Stimulated activated CD4-positive, alpha-beta T cell treated with anti-CD3 and anti-CD28 coated beads, Interleukin-15, amount 100 ng/mL, for 48 hours (primary cell): ENCODE results near the gene TMEM87B.
A peak's percentile ranks its signal among the peaks of the same experiment; 100 is the strongest.
"Not testable (repeated sequence)": the region's sequence is repeated elsewhere in the genome, so short reads cannot be mapped to it uniquely, and the experiment has no call there.

ENCODE experiments used
- DNase-seq, 2 donors: peaks; one replicate each; pipeline ENCODE4 v3.0.0-alpha.2; 2020; ENCODE audit warnings: low read depth in 2 of 2

TMEM87B gene

DNA sequence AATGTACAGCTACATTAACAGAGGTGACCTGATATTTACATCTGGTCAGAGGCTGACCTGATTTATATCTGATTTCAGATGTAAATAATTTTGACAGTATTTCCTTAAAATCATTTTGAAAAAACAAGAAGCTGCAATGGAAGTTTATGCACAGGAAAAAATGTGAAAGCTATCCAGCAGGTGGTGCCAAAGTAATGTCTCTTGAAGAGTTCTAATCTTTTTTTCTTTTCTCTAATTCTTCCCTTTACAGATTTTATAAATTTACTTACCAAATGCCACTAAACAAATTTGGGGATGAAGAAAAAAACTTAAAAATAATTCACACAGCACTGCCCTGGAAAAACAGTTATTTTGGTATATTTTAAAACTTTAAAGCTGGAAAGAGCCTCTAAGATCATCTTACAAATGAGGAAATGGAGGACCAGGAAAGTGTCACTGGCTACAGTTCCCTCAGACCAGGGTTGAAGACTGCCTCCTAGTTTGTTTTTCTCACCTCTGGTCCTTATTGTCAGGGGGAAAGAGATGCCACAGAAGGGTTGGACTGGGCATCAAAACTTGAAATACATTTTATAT lies 66.7 kb downstream of the TMEM87B start:
- peak in 1 of 2 donors; percentile 31 for DNase-seq

DNA sequence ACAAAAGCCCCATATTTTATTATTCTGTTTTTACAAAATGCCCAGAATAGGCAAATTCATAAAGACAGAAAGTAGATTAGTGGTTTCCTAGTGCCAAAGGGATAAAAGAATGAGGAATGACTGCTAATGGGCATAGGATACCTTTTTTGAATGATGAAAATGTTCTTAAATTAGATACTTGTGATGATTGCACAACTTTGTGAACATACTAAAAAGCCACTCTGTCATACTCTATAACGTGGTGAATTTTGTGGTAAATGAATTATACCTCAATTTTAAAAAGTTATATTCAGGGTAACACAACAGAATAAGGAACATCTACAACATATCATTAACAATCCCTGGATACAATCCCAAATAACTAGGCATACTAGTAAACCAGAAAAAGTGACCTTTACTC lies 74.0 kb downstream of the TMEM87B start:
- DNase-seq, result no peak

DNA sequence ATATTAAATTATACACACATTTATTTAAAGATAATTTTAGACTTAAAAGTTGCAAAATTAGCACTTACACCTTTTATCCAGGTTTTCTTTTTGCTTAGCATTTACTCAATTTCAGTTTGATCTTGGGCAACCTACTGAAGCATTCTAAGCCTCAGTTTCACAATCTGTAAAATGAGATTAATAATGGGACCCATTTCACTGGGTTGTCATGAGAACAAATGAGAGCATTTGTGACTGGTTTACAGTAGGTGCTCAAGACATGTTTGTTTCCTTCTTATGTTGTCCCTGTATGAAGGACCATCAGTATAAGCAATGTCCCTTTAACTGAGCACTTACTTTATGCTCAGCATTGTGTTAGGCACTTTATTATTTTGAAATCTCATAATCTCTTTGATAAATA lies 78.3 kb downstream of the TMEM87B start:
- no peak for DNase-seq

DNA sequence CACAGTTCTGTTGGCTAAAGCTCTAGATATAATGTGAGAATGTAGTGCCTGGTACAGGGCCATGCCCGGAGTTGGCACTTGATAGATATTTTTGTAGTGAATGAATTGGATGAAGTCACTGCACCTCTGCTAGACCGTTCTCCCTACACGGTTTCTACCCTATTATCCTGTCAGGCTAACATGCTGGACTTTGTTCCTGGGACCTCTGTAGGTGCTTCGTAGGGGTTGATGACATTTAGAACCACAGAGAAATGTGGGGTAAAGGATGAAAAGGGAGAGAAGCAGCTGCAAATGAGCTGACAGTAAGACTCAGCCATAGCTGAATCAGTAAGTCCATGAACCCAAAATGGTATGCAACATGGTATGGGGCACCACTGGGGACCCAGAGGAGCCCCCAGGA lies 79.1 kb downstream of the TMEM87B start:
- DNase-seq, result no peak

DNA sequence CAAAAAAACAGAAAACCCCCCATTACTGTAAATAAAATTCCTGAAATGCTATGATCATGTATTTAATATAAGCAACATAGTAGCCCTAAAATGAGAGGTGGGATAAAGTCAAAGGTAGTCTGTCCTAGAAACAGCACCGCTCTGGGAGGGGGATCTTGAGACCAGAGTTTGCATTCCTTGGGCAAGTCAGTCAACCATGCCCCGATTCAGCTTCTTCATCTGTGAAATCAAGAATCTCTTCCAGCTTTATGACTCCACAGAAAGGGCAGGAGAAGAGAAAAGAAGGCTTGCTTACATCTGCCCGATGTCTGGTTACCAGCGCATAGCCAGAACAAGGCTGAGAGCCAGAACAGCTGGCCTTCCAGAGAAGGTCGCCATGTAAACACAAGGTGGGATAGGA lies 81.0 kb downstream of the TMEM87B start:
- no peak for DNase-seq

DNA sequence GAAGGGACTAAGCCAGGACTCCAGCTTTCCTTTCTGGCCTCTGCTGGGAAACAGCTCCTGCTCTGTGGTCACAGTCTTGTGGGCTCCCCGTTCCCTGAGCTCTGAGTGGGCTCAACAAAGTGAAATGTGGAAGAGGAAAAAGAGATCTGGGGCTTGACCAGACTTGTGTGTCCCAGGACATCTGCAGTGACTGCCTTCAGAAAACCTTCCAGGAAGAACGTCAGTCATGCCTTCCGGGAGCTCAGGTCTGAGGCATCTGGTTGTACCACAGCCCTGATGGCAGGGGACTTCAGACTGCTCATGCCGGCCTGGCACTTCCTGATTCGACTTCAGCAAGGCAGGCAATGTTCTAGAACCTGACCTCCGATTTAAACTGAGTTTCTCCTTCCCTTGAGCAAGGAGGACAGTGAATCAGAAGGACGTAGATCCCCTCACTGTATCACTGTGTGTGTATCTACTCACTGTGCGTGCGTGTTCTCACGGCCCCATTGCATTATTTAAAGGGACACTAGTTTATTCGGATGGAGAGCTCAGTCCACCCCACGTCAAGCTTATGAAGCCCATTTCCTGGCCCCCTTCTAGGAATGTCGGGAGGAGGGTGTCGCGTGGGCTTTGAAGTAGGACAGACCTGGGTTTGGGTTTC lies 82.6 kb downstream of the TMEM87B start:
- DNase-seq, result no peak

DNA sequence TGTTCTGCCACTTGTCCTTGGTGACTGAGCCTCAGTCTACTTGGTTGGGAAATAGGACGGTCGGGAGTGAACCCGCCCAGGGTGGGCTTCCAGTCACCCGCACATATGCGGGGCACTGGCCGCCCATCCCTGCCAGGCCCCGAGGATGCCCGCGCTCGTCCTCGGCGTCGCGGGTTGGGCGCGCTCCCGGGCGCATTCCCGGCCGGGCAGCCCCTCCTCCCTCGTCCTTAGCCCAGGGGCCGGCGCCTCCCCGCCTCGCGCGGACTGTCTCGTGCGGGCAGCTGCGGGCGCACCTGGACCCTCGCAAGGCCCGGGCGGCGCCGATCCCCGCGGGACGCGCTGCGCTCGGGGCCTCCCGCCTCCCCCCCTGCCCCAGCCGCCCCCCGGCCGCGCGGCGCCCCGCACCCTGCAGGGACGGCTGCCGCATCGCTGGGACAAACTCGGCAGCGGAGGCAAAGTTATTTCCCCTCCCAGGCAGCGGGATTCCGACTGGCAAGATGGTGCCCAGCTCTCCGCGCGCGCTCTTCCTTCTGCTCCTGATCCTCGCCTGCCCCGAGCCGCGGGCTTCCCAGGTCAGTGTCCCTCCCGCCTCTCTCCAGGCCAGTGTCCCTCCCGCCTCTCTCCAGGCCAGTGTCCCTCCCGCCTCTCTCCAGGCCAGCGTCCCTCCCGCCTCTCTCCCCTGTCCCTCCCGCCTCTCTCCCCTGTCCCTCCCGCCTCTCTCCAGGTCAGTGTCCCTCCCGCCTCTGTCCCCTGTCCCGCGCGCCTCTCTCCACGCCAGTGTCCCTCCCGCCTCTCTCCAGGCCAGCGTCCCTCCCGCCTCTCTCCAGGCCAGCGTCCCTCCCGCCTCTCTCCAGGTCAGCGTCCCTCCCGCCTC lies 83.3 kb downstream of the TMEM87B start, which contains the start of gene FBLN7:
FBLN7 (plus strand) TSS at position 227 of the 874 bp plus-strand sequence; CDS start at position 498, 271 bp downstream.
- no peak for DNase-seq

DNA sequence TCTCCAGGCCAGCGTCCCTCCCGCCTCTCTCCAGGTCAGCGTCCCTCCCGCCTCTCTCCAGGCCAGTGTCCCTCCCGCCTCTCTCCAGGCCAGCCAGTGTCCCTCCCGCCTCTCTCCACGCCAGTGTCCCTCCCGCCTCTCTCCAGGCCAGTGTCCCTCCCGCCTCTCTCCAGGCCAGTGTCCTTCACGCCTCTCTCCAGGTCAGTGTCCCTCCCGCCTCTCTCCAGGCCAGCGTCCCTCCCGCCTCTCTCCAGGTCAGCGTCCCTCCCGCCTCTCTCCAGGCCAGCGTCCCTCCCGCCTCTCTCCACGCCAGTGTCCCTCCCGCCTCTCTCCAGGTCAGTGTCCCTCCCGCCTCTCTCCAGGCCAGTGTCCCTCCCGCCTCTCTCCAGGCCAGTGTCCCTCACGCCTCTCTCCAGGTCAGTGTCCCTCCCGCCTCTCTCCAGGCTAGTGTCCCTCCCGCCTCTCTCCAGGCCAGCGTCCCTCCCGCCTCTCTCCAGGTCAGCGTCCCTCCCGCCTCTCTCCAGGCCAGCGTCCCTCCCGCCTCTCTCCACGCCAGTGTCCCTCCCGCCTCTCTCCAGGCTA lies 84.1 kb downstream of the TMEM87B start:
- DNase-seq, result not testable (repeated sequence)

DNA sequence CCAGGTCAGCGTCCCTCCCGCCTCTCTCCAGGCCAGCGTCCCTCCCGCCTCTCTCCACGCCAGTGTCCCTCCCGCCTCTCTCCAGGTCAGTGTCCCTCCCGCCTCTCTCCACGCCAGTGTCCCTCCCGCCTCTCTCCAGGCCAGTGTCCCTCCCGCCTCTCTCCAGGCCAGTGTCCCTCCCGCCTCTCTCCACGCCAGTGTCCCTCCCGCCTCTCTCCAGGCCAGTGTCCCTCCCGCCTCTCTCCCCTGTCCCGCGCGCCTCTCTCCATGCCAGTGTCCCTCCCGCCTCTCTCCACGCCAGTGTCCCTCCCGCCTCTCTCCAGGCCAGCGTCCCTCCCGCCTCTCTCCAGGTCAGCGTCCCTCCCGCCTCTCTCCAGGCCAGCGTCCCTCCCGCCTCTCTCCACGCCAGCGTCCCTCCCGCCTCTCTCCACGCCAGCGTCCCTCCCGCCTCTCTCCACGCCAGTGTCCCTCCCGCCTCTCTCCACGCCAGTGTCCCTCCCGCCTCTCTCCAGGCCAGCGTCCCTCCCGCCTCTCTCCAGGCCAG lies 84.7 kb downstream of the TMEM87B start:
- DNase-seq, result not testable (repeated sequence)

DNA sequence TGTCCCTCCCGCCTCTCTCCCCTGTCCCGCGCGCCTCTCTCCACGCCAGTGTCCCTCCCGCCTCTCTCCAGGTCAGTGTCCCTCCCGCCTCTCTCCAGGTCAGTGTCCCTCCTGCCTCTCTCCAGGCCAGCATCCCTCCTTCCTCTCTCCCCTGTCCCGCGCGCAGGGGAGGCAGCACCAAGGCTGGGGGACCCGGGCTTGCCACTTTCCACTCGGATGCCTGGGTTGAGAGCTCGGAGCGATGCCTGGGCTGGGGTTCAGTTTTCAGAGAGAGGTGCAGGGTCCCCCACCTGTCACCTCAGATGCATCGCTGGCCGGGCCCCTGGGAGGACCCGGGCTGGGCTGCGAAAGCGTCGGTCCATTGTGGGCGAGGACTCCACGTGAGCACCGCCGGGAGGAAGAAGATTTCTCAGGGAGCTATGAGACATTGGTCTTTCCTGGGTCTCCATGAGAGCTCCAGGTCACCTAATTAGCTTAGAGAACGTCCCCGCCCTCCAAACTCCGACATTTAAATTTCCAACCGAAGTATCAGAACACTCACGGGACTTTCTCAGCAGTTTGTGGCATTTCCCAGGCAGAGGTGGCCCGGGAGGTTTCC lies 85.2 kb downstream of the TMEM87B start:
- no peak for DNase-seq

DNA sequence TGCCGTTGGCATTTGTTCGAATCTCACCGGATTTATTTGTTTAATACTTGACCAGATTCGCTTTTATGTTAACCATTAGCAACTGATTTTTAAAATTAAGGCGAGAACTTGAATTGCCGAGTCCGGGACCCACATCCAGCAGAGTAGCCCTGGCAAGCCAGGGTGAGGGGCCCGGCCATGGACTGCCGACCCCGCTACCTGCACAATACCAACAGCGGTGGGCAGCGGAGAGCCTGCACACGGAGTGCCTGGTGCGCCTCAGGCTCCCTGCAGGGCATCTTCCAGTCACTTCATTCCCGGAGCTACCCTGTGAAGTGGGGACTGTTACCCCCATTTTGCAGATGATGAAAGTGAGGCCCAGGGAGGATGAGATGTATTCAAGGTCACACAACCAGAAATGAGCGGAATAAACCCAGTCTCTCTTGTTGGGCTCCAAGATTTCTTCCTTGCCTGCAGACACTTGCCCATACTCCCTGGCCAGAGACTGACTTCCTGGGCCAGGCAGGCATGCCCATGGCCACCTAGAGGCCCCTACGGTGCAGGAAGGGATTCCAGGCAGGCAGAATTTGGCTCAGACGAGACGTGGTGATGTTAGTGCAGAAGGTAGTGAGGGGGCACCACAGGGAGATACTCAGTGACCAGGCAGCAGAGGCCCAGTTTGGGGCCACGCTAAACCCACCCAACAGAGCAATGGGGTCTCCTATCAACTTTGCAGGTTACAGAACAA lies 86.0 kb downstream of the TMEM87B start:
- no peak for DNase-seq

DNA sequence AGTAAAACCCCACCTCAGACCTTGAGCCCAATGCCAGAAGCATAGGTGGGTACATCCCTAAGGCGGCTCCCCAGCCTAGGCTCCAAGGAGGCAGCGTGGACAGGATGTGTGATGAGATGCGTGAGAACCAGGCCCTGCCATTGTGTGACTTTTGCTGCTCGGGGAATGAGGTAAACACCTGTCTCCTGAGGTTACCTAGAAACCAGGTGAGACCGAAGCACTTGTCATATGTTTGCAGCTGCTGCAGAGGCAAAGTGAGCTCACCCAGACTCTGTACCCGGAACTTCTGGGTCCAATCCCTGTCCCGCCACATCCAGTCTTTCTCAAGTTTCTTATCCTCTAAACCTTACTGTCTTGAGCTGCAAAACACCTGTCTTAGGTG lies 86.5 kb downstream of the TMEM87B start:
- DNase-seq, result no peak

DNA sequence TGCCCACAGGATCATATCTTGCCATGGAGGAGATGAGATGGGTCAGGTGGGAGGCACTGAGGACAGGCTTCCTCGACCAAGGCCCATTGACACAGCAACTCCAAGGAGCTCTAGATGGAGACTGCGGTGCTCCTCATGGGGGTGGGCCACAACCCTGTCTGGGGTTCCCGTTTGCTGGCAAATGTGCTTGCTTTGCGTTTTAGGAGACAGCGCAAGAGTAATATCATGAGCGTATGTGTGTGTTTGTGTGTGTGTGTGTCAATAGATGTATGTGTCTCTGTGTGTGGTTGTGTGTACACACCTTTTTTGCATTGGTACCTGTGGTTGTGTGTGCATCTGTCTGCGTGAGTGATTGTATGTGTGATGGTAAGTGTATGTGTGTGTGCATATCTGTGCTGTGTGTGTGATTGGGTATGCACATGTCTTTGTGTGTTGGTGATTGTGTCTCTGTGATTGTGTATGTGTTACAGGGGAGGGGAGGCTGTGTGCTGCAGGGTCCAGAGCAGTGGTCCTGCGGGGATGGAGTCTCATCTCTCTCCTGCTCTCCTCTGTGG lies 87.5 kb downstream of the TMEM87B start:
- no peak for DNase-seq

DNA sequence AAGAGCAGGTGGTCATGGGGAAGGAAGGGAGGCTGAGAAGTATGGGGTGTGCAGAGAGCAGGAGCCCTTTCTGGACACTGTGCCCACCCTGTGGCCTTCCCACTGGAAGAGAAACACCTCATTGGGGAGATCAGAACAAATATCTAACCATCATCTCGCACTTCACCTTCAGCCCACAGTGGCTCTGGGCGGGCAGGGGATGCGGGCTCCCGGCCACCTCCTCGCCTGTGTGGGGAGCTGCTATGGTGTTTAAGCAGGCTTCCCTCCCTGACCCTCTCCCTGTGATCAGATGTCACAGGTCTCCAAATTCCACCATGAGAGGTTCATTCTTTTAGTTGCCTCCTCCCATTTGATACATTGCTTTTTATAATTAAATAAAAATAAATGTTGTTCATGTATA lies 88.1 kb downstream of the TMEM87B start:
- no peak for DNase-seq

DNA sequence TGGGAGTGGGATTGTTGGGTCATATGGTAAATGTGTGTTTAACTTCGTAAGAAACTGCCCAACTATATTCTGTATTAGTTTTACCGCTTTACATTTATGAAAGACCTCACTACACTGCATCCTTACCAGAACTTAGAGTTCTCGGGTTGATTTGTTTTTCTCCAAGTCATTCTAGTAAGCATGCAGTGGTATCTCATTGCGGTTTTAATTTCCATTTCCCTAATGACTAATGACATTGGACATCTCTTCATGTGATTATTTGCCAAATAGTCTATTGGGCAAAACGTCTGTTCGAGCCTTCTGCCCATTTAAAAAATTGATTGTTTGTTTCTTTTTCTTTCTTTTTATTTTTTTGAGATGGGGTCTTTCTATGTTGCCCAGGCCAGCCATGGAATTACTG lies 89.9 kb downstream of the TMEM87B start:
- no peak for DNase-seq

DNA sequence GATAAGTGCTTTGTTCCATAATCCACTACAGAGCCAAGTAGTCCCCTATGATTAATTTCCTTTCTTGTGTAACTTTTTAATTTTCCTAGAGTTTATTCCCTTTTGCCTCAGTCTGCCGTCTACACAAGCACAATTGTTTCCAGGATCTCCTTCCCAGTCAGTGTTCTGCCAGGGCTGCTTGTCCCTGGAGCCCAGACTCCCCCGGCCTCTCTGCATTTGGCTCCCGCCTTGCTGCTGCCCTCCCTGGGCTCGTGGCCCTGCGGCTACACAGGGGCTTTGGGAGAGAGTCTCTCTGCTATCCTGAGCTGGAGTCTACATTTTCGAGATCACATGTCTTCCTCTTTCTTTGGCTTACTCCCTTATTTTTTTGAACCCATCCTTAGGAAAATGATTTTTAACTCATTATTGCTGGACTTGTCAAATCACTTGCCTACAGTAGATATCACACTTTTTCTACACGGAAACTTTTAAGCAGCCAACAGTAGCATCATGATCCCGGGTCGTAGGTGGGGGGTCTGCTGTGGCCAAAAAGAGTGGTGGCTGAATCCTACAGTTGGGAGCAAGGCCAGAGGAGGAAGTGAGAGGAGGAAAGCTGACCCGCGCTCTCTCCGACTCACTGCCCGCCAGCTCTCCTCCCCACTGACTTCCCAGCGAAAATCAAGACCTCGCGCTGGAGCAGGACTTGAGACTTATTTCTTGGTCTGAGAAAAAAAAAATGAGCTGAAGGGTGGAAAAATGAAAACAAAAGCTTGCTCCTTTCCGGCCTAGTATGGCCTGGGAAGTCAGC lies 92.5 kb downstream of the TMEM87B start:
- DNase-seq, result no peak

DNA sequence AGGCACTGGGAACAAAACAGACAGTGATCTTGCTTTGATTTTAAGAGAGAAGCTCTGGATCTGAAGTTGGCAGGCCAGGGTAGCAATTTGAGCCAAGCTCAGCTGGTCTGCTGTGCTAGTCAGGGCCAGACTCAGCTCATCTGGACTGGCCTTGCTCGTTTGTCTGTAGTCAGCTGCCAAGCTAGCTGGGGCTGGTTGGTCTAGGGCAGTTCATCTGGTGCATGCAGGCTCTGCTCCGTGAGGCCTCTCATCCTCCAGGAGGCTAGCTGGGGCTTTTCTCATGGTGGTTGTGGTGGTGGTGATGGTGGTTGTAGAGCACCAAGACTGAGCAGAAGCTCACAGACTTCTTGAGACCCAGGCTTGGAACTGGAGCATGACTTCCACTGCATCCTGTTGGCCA lies 93.4 kb downstream of the TMEM87B start:
- no peak for DNase-seq

DNA sequence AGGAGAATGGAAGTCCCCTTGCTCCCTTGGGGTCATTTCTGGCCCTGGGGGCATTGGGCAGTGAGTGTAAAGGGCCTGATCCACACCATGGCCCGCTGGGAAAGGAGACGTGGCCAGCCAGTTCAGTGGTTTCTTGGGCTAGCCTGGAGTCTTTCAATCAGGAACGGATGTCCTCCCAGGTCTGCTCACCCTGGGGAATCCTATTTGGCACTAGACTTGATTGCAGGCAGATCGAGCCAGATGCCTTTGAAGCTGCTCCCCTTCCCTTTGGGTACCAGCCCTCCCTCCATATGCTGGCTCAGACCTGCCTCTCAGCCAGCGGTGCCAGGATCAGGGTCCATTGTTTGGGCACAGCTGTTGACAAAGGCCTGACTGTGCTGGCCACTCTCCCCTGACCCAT lies 94.1 kb downstream of the TMEM87B start:
- no peak for DNase-seq

DNA sequence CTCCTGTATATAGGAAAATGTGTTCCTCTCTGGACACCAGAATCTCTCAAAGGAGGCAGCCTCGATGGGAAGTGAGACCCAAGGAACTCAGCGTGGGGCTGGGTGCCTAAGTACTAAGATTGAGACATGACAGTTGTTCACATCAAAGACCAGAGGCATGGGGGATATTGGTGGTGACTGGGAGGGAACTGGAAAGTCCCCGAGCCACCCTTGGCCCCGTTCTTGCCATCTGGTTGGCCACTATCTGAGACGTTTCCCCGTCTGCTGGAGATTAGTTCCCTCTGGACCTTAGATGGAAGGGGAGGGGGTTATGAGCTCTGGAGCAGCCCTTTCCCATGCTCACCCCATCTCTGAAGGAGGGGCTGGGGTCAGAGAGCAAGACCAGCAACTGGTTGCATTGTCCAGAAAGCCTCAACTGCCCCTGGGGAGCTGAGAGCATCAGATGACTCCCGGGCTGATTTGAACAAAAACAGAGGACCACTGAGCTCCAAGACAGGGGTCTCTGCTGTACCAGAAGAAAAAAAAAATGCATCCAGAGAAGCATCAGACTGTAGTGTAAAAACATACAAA lies 94.9 kb downstream of the TMEM87B start:
- DNase-seq, result no peak

DNA sequence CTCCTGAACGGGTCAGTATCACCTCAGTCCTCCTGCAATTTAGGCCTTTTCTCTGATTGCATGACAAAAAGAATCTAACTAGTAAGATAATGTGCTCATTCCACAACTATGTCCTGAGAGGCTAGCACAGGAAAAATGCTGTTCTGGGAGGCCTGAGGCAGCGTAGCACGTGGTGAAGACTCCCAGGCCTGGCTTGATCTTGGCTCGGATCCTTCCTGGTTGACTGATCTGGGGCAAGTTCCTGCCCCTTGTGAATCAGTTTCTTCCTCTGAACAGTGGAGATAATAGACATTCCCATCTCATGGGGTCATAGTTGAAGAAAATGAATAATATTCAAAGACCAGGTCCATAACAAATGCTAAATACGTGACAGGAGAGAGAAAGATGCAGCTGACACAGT lies 95.4 kb downstream of the TMEM87B start:
- DNase-seq, result no peak
